ENCODE measurements around the gene PAK5. TPM values are rescaled to one million over a fixed set of nuclear protein-coding genes. Genes with fewer than 3 reads are reported as not detected.

Gene PAK5
- total RNA-seq, 2 experiments from 2014 or later = not detected

DNA sequence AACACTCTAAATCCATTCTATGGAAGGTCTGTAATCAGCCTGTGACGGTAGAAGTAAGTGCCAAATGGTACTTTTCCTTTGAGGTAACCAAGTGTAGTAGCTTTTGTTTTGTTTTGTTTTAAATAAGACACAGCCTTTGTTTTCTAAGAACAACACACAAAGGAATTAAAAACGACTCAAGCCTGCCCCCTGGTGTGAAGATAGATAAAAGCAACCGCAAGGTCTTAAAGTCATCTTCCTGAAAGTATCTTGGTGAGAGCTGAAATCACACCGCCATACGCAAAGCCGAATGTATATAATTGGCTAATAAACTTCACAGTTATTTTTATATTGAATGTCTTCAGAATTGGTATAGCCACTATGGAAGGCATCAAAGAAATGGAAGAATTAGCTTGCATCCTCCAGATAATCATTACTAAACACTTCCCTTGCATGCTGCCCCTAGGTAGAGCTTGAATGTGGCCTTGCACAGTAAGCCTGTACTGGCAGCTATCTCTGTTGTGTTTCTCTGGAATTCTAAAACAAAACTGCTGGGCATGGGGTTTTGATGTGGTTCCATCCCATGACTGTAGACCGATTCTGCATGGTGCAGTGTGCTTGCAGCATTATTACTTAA lies 228.9 kb downstream of the PAK5 start:
- CTCF ChIA-PET = interaction anchor here (0.6 to 6.1 kb wide), 11 partner anchors 8 to 202 kb away, joined by 3 to 93 read pairs (median 3); no protein-coding TSS in a partner anchor
- intact Hi-C loops (cut with micrococcal nuclease) = loop anchor here (1.0 to 10.0 kb wide), 4 partner anchors 202 to 945 kb away; no protein-coding TSS in a partner anchor
- H3K27me3 Mint-ChIP-seq (ENCODE audit: low read depth) = peaks cover 8% of the 10 kb centered on the region

GRCh38 chr20:9608639-9609340 lies 230.1 kb downstream of the PAK5 start:
- intact Hi-C loops (cut with micrococcal nuclease) = loop anchor here (2.0 kb wide), 1 partner anchor 818 kb away; no protein-coding TSS in a partner anchor
- Mint-ChIP-seq H3K9me3 (no peaks in the 10 kb centered on the region), H3K4me3 (no peak overlapping the region), H3K36me3 (ENCODE audit: low read depth) (no peaks in the 10 kb centered on the region), H3K27me3 (ENCODE audit: low read depth) (peaks cover 4% of the 10 kb centered on the region), H3K27ac (no peak overlapping the region), H3K4me1 (ENCODE audit: low read depth) (no peaks in the 10 kb centered on the region)
- no peak for DNase-seq
- CTCF ChIA-PET = interaction anchor here (0.5 to 6.1 kb wide), 10 partner anchors 9 to 1048 kb away, joined by 3 to 93 read pairs (median 3); no protein-coding TSS in a partner anchor

More for the DNA sequence above, 228.9 kb downstream of the PAK5 start:
- Mint-ChIP-seq H3K27ac (no peak overlapping the region), H3K9me3 (no peaks in the 10 kb centered on the region), H3K36me3 (ENCODE audit: low read depth) (no peaks in the 10 kb centered on the region), H3K4me3 (no peak overlapping the region), H3K4me1 (ENCODE audit: low read depth) (no peaks in the 10 kb centered on the region)
- peak; percentile 72 for DNase-seq

- Mint-ChIP-seq H3K27me3 (ENCODE audit: low read depth) (no peaks in the 10 kb centered on the region), H3K36me3 (ENCODE audit: low read depth) (no peaks in the 10 kb centered on the region), H3K9me3 (no peaks in the 10 kb centered on the region), H3K4me1 (ENCODE audit: low read depth) (no peaks in the 10 kb centered on the region), H3K4me3 (no peak overlapping the region), H3K27ac (no peak overlapping the region)
- DNase-seq = no peak
- intact Hi-C loops (cut with micrococcal nuclease) = no loop called here
- CTCF ChIA-PET = interaction anchor here (0.8 to 2.9 kb wide), 2 partner anchors 8 to 195 kb away, joined by 3 to 14 read pairs; no protein-coding TSS in a partner anchor
Observed at GRCh38 chr20:9602847-9603183, 236.1 kb downstream of the PAK5 start.

DNA sequence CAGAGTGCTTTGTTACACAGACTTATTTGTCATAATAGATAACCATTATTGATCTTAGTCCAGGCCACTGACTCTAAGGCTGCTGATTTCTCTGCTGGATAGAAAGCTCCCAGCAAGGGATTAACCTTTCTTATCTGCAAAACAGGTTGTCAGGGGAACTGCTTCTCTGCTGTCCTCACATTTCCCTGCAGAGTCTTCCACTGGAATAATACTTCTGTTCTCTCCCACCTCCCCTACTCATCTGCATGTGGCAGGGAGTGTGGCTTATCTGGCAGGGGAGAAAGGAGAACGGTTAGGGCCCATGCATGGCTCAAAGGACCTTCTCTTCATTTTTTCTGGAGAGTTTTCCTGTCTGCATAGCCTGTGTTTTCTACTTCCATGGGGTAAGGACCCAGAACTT lies 238.3 kb downstream of the PAK5 start:
- intact Hi-C loops (cut with micrococcal nuclease) = no loop called here
- Mint-ChIP-seq H3K36me3 (ENCODE audit: low read depth) (no peaks in the 10 kb centered on the region), H3K4me3 (no peak overlapping the region), H3K4me1 (ENCODE audit: low read depth) (no peaks in the 10 kb centered on the region), H3K27me3 (ENCODE audit: low read depth) (no peaks in the 10 kb centered on the region), H3K27ac (no peak overlapping the region), H3K9me3 (no peaks in the 10 kb centered on the region)
- CTCF ChIA-PET = interaction anchor here (1.0 to 1.6 kb wide), 2 partner anchors 9 to 193 kb away, joined by 3 to 5 read pairs; no protein-coding TSS in a partner anchor
- no peak for DNase-seq

GRCh38 chr20:9597547-9597946 lies 241.3 kb downstream of the PAK5 start:
- CTCF ChIA-PET = no interaction called here
- Mint-ChIP-seq H3K36me3 (ENCODE audit: low read depth) (no peaks in the 10 kb centered on the region), H3K27me3 (ENCODE audit: low read depth) (no peaks in the 10 kb centered on the region), H3K4me1 (ENCODE audit: low read depth) (no peaks in the 10 kb centered on the region), H3K27ac (no peak overlapping the region), H3K9me3 (no peaks in the 10 kb centered on the region), H3K4me3 (no peak overlapping the region)
- intact Hi-C loops (cut with micrococcal nuclease) = no loop called here
- no peak for DNase-seq

DNA sequence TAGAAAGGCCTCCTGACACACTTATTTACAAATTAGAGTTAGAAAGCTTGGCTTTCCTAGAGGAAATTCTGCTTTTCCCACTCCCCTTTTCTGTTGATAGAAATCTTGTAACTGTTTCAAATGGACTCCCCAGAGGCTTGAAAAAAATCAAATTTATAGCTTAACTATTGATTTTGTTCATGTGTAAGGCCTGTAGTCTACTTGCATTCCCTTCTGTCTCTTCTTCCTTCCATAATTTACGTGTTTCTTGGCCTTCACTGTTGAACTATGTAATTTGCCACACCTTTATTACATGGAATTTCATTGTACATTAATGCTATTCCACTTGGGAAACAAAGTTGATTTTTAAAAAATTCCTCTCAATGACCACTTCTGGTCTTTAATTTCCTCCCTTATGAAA lies 243.1 kb downstream of the PAK5 start:
- Mint-ChIP-seq H3K9me3 (no peaks in the 10 kb centered on the region), H3K27ac (no peak overlapping the region), H3K36me3 (ENCODE audit: low read depth) (no peaks in the 10 kb centered on the region), H3K4me3 (no peak overlapping the region), H3K27me3 (ENCODE audit: low read depth) (no peaks in the 10 kb centered on the region), H3K4me1 (ENCODE audit: low read depth) (no peaks in the 10 kb centered on the region)
- DNase-seq = no peak
- intact Hi-C loops (cut with micrococcal nuclease) = no loop called here
- CTCF ChIA-PET = interaction anchor here (0.7 kb wide), 1 partner anchor 188 kb away, joined by 4 read pairs; no protein-coding TSS in a partner anchor

DNA sequence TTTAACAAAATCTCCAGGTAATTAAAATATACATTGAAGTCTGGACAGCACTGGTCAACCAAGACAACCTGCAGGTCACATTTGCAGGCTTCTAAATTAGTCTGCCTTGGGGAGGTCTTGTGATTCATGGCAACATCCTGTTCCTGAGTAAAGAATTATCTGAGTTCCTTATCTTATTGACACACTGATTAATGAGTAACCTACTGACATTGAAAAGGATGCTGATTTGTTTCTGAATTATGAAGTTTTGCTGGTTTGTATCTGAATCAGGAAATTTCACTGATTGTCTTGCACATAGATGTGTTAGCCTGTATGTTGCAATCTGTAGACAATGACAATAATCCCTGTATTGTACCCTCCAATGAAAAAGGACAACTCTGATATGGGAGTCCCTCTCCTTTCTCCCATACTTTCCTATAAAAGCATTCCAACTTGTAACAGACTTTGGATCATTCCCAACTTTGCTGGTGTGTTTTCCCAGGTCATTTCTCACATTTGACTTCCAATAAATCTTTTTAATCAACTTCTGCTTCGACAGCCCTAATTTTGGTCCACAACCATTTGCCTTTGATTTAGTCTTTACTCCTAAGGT lies 244.5 kb downstream of the PAK5 start:
- CTCF ChIA-PET = no interaction called here
- H3K4me1 Mint-ChIP-seq (ENCODE audit: low read depth) = no peaks in the 10 kb centered on the region
- H3K9me3 Mint-ChIP-seq = no peaks in the 10 kb centered on the region
- no peaks in the 10 kb centered on the region for H3K27me3 Mint-ChIP-seq (ENCODE audit: low read depth)
- H3K27ac Mint-ChIP-seq = no peak overlapping the region
- intact Hi-C loops (cut with micrococcal nuclease) = no loop called here
- DNase-seq = no peak
- H3K4me3 Mint-ChIP-seq = no peak overlapping the region
- no peaks in the 10 kb centered on the region for H3K36me3 Mint-ChIP-seq (ENCODE audit: low read depth)

- no peak for DNase-seq
- no peak overlapping the region for H3K27ac Mint-ChIP-seq
- CTCF ChIA-PET = no interaction called here
- intact Hi-C loops (cut with micrococcal nuclease) = no loop called here
- no peaks in the 10 kb centered on the region for H3K27me3 Mint-ChIP-seq (ENCODE audit: low read depth)
- H3K9me3 Mint-ChIP-seq = no peaks in the 10 kb centered on the region
- H3K36me3 Mint-ChIP-seq (ENCODE audit: low read depth) = no peaks in the 10 kb centered on the region
- H3K4me1 Mint-ChIP-seq (ENCODE audit: low read depth) = no peaks in the 10 kb centered on the region
- H3K4me3 Mint-ChIP-seq = no peak overlapping the region
Observed at GRCh38 chr20:9592419-9592818, 246.5 kb downstream of the PAK5 start.

DNA sequence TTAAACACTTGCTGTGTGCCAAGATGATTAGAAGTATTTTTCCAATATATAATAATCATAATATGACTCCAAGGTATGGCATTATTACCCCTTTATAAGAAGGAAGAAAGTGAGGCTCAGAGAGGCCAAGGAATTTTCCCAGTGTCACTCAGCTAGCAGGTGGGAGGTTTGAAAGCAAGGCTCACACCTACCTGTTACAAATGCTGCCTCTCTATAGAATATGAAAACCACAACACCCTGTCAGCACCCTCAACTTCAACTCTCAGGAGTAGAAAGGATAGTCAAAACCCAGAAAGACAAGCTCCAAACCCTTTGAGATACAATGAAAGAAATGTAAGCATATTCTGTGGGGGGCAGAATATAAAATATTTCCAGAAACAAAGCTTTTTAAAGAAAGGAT lies 247.8 kb downstream of the PAK5 start:
- Mint-ChIP-seq H3K9me3 (no peaks in the 10 kb centered on the region), H3K4me3 (no peak overlapping the region), H3K36me3 (ENCODE audit: low read depth) (no peaks in the 10 kb centered on the region), H3K4me1 (ENCODE audit: low read depth) (no peaks in the 10 kb centered on the region), H3K27ac (no peak overlapping the region), H3K27me3 (ENCODE audit: low read depth) (peaks cover 2% of the 10 kb centered on the region)
- intact Hi-C loops (cut with micrococcal nuclease) = no loop called here
- DNase-seq = no peak
- CTCF ChIA-PET = interaction anchor here (1.5 kb wide), 1 partner anchor 8 kb away, joined by 3 read pairs; no protein-coding TSS in a partner anchor

GRCh38 chr20:9590189-9590588 lies 248.7 kb downstream of the PAK5 start:
- no peaks in the 10 kb centered on the region for H3K4me1 Mint-ChIP-seq (ENCODE audit: low read depth)
- intact Hi-C loops (cut with micrococcal nuclease) = no loop called here
- peaks cover 8% of the 10 kb centered on the region for H3K27me3 Mint-ChIP-seq (ENCODE audit: low read depth)
- CTCF ChIA-PET = no interaction called here
- H3K4me3 Mint-ChIP-seq = no peak overlapping the region
- H3K27ac Mint-ChIP-seq = no peak overlapping the region
- H3K36me3 Mint-ChIP-seq (ENCODE audit: low read depth) = no peaks in the 10 kb centered on the region
- DNase-seq = no peak
- H3K9me3 Mint-ChIP-seq = no peaks in the 10 kb centered on the region

- Mint-ChIP-seq H3K36me3 (ENCODE audit: low read depth) (no peaks in the 10 kb centered on the region), H3K4me3 (no peak overlapping the region), H3K27me3 (ENCODE audit: low read depth) (peaks cover 8% of the 10 kb centered on the region), H3K4me1 (ENCODE audit: low read depth) (no peaks in the 10 kb centered on the region), H3K27ac (no peak overlapping the region), H3K9me3 (no peaks in the 10 kb centered on the region)
- no peak for DNase-seq
- intact Hi-C loops (cut with micrococcal nuclease) = no loop called here
- CTCF ChIA-PET = no interaction called here
Observed at GRCh38 chr20:9588706-9589105, 250.2 kb downstream of the PAK5 start.

DNA sequence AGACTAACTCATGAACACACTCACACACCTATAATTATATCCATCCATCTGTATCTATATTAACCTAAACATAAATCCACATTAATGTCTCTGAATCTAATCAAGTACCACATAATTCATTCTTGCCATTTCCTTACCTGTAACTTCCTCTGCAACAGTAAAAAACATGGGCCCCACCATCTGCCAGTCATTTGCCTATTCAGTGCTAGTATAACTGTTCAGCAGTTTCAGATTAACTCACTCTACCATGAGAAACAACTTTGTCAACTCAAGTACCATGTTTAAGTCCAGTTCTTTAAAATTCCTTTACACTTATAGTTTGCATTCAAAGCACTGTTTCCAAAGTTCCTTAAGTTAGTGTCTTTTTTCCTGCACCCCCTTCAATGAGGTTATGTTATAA lies 255.7 kb downstream of the PAK5 start:
- Mint-ChIP-seq H3K27me3 (ENCODE audit: low read depth) (peaks cover 8% of the 10 kb centered on the region), H3K9me3 (peaks cover 2% of the 10 kb centered on the region), H3K36me3 (ENCODE audit: low read depth) (no peaks in the 10 kb centered on the region), H3K4me3 (no peak overlapping the region), H3K27ac (no peak overlapping the region), H3K4me1 (ENCODE audit: low read depth) (no peaks in the 10 kb centered on the region)
- CTCF ChIA-PET = interaction anchor here (1.4 to 1.5 kb wide), 2 partner anchors 8 to 10 kb away, joined by 3 read pairs; no protein-coding TSS in a partner anchor
- DNase-seq = no peak
- intact Hi-C loops (cut with micrococcal nuclease) = no loop called here
